Stimulated activated CD8-positive, alpha-beta memory T cell treated with anti-CD3 and anti-CD28 coated beads, Interleukin-2, amount 100 ng/mL, for 1 hour (primary cell): Measurements from ENCODE around the gene ZNF629.

ENCODE experiments used
- DNase-seq, 2 donors: peaks; one replicate each; pipeline ENCODE4 v3.0.0-alpha.2; 2020; ENCODE audit warnings: low read depth in 2 of 2

The ZNF629 gene

DNA sequence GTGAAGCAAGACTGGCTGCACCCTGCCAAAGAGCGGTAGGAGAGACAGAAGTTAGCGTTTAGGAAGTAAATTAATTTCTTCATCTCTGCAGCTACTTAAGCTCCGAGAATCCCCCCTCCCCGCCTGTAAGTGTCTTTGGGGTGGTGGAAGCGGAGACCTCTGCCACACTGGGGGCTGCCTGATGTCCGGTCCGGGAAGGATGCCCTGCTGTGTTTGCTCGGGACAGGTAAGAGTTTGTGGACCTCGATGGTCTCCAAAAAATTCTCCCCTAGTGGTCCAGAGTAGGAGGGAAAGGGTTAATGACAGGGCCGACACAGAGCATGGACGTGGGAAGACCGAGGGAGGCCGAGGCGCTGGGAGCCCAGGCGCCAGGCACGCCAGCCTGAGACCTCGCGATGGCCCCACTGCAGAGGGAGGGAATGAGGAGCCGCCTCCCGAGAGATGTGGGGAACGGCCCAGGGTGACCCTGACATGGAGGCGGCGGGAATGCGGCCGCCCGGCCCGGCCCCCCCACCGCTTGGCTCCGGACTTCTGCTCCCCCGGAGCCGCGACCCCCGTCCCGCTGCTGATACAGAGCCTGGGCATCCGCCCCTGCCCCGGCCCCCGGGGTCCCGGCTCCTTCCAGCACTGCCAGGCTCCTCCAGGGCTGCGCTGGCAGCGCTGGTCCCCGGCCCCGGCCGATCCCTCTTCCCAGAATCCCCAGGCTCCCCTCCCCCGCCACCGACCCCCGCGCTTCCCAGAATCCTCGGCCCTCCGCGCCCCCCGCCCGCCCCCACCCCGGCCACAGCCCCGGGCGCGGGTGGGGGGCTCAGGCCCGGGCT, 680 bp downstream of the ZNF629 start:
- no peak for DNase-seq

GRCh38 chr16:30785126-30786106, 1.6 kb downstream of the ZNF629 start:
- no peak for DNase-seq

DNA sequence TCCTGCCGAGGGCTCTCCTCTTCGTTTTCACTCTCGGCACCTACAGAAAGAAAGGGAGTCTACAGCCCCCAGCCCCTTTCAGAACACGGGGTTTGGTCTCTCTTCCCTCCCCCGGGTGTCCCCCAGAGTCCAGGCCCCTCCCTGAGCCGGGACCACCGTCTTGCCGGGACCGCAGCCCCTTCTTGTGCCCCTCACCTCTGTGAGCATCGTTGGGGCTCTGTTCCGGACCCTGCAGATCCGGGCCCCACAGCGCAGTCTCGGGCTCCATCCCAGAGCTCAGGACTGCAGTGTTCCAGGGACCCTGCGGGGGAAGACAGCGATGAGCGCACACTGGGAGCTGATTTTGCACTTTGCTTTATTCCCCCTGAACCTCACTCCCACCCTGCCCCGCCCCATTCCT, 2.8 kb downstream of the ZNF629 start:
- no peak for DNase-seq

GRCh38 chr16:30783280-30784109, 3.5 kb downstream of the ZNF629 start:
- DNase-seq = no peak

DNA sequence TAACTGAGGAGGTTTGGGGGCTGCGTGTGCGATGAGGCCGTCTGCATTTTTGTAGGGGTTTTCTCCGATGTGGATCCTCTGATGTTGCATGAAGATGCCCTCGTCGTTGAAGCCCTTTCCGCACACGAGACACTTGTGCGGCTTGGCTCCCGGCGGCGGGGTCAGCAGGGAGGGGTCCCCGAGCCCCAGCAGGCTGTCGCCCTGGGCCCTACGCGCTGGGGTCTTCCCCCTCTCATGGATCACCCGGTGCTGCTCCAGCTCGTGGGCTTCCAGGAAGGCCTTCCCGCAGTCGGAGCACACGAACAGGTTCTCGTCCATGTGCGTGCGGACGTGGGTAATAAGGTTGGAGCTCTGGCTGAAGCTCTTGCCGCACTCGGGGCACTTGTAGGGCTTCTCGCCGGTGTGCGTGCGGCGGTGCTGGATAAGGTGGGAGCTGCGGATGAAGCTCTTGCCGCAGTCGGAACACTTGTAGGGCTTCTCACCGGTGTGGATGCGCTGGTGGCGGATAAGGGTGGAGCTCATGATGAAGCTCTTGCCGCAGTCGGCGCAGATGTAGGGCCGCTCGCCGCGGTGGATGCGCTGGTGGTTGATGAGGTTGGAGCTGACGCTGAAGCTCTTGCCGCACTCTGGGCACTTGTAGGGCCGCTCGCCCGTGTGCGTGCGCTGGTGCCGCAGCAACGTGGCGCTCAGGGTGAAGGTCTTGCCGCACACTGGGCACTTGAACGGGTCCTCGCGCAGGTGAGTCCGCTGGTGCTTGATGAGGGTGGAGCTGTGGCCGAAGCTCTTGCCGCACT, 4.3 kb downstream of the ZNF629 start:
- DNase-seq = no peak

GRCh38 chr16:30780549-30780948, 6.5 kb downstream of the ZNF629 start:
- DNase-seq = no peak

DNA sequence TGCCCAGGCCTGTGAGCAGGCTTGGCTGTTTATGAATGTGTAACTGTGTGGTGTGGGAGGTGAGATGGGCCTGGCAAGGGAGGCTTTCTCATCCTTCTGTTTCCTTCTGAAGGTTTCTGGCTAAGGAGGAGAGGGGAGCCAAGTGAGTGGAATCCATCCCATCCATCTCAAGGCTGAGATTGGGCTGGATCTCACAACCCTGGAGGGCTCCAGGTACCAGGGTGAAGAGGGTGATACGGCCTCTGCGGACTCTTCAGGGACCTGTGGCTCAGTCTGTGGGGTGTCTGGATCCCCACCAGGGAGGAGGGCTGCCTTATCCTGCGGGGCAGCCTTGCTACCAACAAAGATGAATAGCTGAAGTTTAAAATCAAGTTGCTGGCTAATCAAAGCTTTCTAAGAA, 7.0 kb downstream of the ZNF629 start:
- no peak for DNase-seq

GRCh38 chr16:30779596-30779995, 7.4 kb downstream of the ZNF629 start:
- no peak for DNase-seq

GRCh38 chr16:30778549-30779244, 8.3 kb downstream of the ZNF629 start:
- no peak for DNase-seq

- no peak for DNase-seq
Measured at GRCh38 chr16:30777591-30778297, 9.3 kb downstream of the ZNF629 start.

DNA sequence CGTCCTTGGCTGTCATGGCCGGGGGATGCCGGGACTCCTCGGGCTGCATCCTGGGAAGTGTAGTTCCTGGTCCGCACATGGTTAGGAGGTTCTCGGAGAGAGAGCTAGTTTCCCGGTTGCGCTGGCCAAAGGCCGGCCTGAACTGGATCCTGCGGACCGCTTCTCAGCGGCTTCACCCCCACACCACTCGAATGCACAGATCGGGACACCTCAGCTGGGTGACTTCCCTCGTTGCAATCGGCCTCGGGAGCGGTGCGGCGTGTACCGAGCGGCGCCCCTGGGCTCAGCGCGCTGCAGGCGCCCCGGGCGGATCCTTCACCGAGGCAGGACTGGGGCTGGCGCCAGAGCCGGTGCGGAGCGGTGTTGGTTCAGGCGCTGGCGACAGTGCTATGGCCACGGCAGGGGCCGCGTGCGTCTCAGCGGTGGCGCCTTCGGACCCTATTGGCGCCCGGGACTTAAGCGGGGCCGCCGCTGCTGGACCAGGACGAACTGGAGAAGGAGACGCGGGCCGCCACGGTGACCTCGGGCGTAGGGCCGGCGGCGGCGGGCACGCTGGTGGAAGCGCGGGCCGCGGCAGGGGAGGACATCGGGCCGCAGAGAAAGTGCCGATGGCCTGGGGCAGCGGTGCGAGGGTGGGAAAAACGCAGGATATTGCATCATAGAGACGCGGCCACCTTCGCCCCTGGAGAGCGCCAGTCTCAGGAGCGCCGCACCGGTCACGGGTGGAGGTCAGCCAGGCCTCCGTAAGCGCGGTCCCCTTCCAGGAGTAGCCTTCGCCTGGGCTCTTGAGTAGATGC, 11.4 kb downstream of the ZNF629 start:
- DNase-seq = no peak

DNA sequence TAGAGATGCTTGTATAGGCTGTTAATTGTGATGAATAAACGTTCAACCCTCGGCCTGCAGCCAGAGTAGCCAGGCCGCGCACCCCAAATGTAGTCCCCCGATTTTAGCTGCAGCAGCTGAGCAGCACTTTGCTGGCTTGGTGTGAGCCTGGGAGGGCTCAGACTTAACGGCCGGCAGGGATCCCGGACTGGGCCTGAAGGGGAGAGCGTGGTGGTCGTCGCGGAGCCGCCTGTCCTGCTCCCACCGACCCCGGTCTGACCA, 11.9 kb downstream of the ZNF629 start:
- no peak for DNase-seq

GRCh38 chr16:30774367-30775130, 12.5 kb downstream of the ZNF629 start:
- no peak for DNase-seq

- DNase-seq = no peak
Measured at GRCh38 chr16:30773826-30774225, 13.2 kb downstream of the ZNF629 start.

DNA sequence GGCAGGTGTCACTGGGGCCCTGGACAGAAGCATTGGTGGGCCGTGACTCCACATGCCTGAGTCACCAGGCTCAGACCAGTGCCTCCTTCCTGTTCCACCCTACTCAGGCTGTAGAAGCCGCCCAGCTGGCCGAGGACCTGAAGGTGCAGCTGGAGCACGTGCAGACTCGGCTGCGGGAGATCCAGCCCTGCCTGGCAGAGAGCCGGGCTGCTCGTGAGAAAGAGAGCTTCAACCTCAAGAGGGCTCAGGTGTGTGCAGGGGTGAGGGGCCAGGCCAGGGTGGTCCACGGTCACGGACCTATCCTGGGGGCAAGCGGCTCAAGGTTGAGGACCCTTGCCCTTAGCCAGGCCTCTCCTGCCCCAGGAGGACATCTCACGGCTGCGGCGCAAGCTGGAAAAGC, 15.3 kb downstream of the ZNF629 start:
- no peak for DNase-seq

GRCh38 chr16:30769379-30770089, 17.5 kb downstream of the ZNF629 start:
- no peak for DNase-seq

GRCh38 chr16:30768583-30769181, 18.3 kb downstream of the ZNF629 start:
- no peak for DNase-seq
